ENCODE measurements around the gene COL2A1.

Gene COL2A1

GRCh38 chr12:47942614-47943225, 61.6 kb downstream of the COL2A1 start:
- POLR2A ChIA-PET: no interaction called here
- DNase-seq (ENCODE audit: extremely low spot score): no peak
- CTCF ChIA-PET: interaction anchor here (0.6 to 0.7 kb wide), 2 partner anchors 8 to 10 kb away, joined by 3 read pairs; no protein-coding TSS in a partner anchor
- TF ChIP-seq FOXK2 (IDR thresholded peaks at IDR 0.05) (no peak), NFRKB (IDR thresholded peaks at IDR 0.05) (no peak), SP1 (IDR thresholded peaks at IDR 0.05) (no peak)

GRCh38 chr12:47941871-47942613, 62.2 kb downstream of the COL2A1 start:
- TF ChIP-seq FOXA1 (IDR thresholded peaks at IDR 0.05): no peak
- TF ChIP-seq ELF4 (IDR thresholded peaks at IDR 0.05): no peak
- TF ChIP-seq PKNOX1 (IDR thresholded peaks at IDR 0.05): no peak
- TF ChIP-seq SP1 (IDR thresholded peaks at IDR 0.05): no peak
- TF ChIP-seq HDGF (IDR thresholded peaks at IDR 0.05; ENCODE audit: borderline replicate concordance): no peak
- TF ChIP-seq L3MBTL2 (conservative IDR thresholded peaks at IDR 0.05): no peak
- no peak for TF ChIP-seq SUZ12 (IDR thresholded peaks at IDR 0.05)
- no peak for TF ChIP-seq ZNF384 (IDR thresholded peaks at IDR 0.05)
- no peak for TF ChIP-seq ARNT (IDR thresholded peaks at IDR 0.05)
- TF ChIP-seq NFRKB (IDR thresholded peaks at IDR 0.05): no peak
- TF ChIP-seq BHLHE40 (IDR thresholded peaks at IDR 0.05; ENCODE audit: borderline replicate concordance): no peak
- DNase-seq (ENCODE audit: extremely low spot score): no peak
- CTCF ChIA-PET: interaction anchor here (0.5 to 1.1 kb wide), 4 partner anchors 7 to 106 kb away, joined by 3 read pairs; no protein-coding TSS in a partner anchor
- POLR2A ChIA-PET: no interaction called here

- CTCF ChIA-PET: interaction anchor here (1.1 kb wide), 1 partner anchor 8 kb away, joined by 3 read pairs; no protein-coding TSS in a partner anchor
- POLR2A ChIA-PET: no interaction called here
- no peak for DNase-seq (ENCODE audit: extremely low spot score)
- TF ChIP-seq CTBP1 (IDR thresholded peaks at IDR 0.05; ENCODE audit: borderline replicate concordance) (no peak), ELF4 (IDR thresholded peaks at IDR 0.05) (no peak), FOXM1 (IDR thresholded peaks at IDR 0.05; ENCODE audit: borderline replicate concordance) (no peak), PKNOX1 (IDR thresholded peaks at IDR 0.05) (no peak), FOXA1 (IDR thresholded peaks at IDR 0.05) (no peak), LEF1 (IDR thresholded peaks at IDR 0.05; ENCODE audit: borderline replicate concordance) (no peak), ZNF384 (IDR thresholded peaks at IDR 0.05) (no peak), SP1 (IDR thresholded peaks at IDR 0.05) (no peak), L3MBTL2 (conservative IDR thresholded peaks at IDR 0.05) (no peak), TARDBP (IDR thresholded peaks at IDR 0.05) (no peak), FOXK2 (IDR thresholded peaks at IDR 0.05) (no peak), ARNT (IDR thresholded peaks at IDR 0.05) (no peak), NFRKB (IDR thresholded peaks at IDR 0.05) (no peak), SUZ12 (IDR thresholded peaks at IDR 0.05) (no peak), HDGF (IDR thresholded peaks at IDR 0.05; ENCODE audit: borderline replicate concordance) (no peak), BHLHE40 (IDR thresholded peaks at IDR 0.05; ENCODE audit: borderline replicate concordance) (no peak)
Observed at GRCh38 chr12:47941475-47941780, 62.8 kb downstream of the COL2A1 start.

GRCh38 chr12:47940773-47941474, 63.4 kb downstream of the COL2A1 start:
- CTCF ChIA-PET: interaction anchor here (1.1 kb wide), 1 partner anchor 8 kb away, joined by 3 read pairs; no protein-coding TSS in a partner anchor
- POLR2A ChIA-PET: no interaction called here
- DNase-seq (ENCODE audit: extremely low spot score): no peak
- no peak for TF ChIP-seq TARDBP (IDR thresholded peaks at IDR 0.05)
- no peak for TF ChIP-seq ZNF384 (IDR thresholded peaks at IDR 0.05)
- TF ChIP-seq BHLHE40 (IDR thresholded peaks at IDR 0.05; ENCODE audit: borderline replicate concordance): no peak
- TF ChIP-seq SP1 (IDR thresholded peaks at IDR 0.05): no peak
- TF ChIP-seq PKNOX1 (IDR thresholded peaks at IDR 0.05): no peak
- no peak for TF ChIP-seq SUZ12 (IDR thresholded peaks at IDR 0.05)
- no peak for TF ChIP-seq L3MBTL2 (conservative IDR thresholded peaks at IDR 0.05)
- no peak for TF ChIP-seq NFRKB (IDR thresholded peaks at IDR 0.05)
- no peak for TF ChIP-seq FOXA1 (IDR thresholded peaks at IDR 0.05)
- no peak for TF ChIP-seq FOXK2 (IDR thresholded peaks at IDR 0.05)
- TF ChIP-seq HDGF (IDR thresholded peaks at IDR 0.05; ENCODE audit: borderline replicate concordance): no peak
- no peak for TF ChIP-seq CTBP1 (IDR thresholded peaks at IDR 0.05; ENCODE audit: borderline replicate concordance)
- TF ChIP-seq FOXM1 (IDR thresholded peaks at IDR 0.05; ENCODE audit: borderline replicate concordance): no peak
- TF ChIP-seq ELF4 (IDR thresholded peaks at IDR 0.05): no peak
- TF ChIP-seq ARNT (IDR thresholded peaks at IDR 0.05): no peak

- CTCF ChIA-PET: no interaction called here
- POLR2A ChIA-PET: no interaction called here
- no peak for DNase-seq (ENCODE audit: extremely low spot score)
- TF ChIP-seq PKNOX1 (IDR thresholded peaks at IDR 0.05) (no peak), FOXA1 (IDR thresholded peaks at IDR 0.05) (no peak), ZNF384 (IDR thresholded peaks at IDR 0.05) (no peak), FOXM1 (IDR thresholded peaks at IDR 0.05; ENCODE audit: borderline replicate concordance) (no peak), SP1 (IDR thresholded peaks at IDR 0.05) (no peak), CTBP1 (IDR thresholded peaks at IDR 0.05; ENCODE audit: borderline replicate concordance) (no peak), FOXK2 (IDR thresholded peaks at IDR 0.05) (no peak), ELF4 (IDR thresholded peaks at IDR 0.05) (no peak), TARDBP (IDR thresholded peaks at IDR 0.05) (no peak), BHLHE40 (IDR thresholded peaks at IDR 0.05; ENCODE audit: borderline replicate concordance) (no peak), SUZ12 (IDR thresholded peaks at IDR 0.05) (no peak), NFRKB (IDR thresholded peaks at IDR 0.05) (no peak), LEF1 (IDR thresholded peaks at IDR 0.05; ENCODE audit: borderline replicate concordance) (no peak), L3MBTL2 (conservative IDR thresholded peaks at IDR 0.05) (no peak), HDGF (IDR thresholded peaks at IDR 0.05; ENCODE audit: borderline replicate concordance) (no peak), ARNT (IDR thresholded peaks at IDR 0.05) (no peak)
Observed at GRCh38 chr12:47939009-47939601, 65.2 kb downstream of the COL2A1 start.
